CD14-positive monocyte (primary cell): Measurements from ENCODE around the gene OR2S2. TPM values are rescaled to one million over a fixed set of nuclear protein-coding genes. Genes with fewer than 3 reads are reported as not detected.
"Not testable (repeated sequence)": the region's sequence is repeated elsewhere in the genome, so short reads cannot be mapped to it uniquely, and the experiment has no call there.

Experiments
- DNase-seq, 3 donors: peaks; one replicate each; pipeline ENCODE4 v3.0.0-alpha.2; 2011 to 2022
- H2AFZ ChIP-seq: 2 replicates; pipeline ENCODE4 v1.6.0; 2012; ENCODE audit warnings: mild to moderate bottlenecking, low read depth, low read length, inconsistent platforms; ENCODE audit not compliant: insufficient read depth, poor library complexity, severe bottlenecking
- H3K27ac ChIP-seq, 2 donors: 1 replicate in 1 of 2; 2 replicates in 1 of 2; pipeline ENCODE4 v1.5.1; 2012 to 2013; ENCODE audit warnings: low read length in 2 of 2, control low read depth in 1 of 2, inconsistent platforms in 1 of 2, low read depth in 1 of 2, mild to moderate bottlenecking in 1 of 2
- H3K27me3 ChIP-seq, 2 donors: one replicate each; pipeline versions ENCODE4 v1.6.0 to v1.6.1; 2011 to 2013; ENCODE audit warnings: low read length in 2 of 2; ENCODE audit not compliant: control insufficient read depth in 2 of 2, insufficient read depth in 2 of 2
- H3K36me3 ChIP-seq, 2 donors: replicated peaks in 1 of 2; 1 replicate in 1 of 2; 2 replicates in 1 of 2; pipeline versions ENCODE4 v1.5.1 to v1.6.1; 2012 to 2013; ENCODE audit warnings: low read length in 2 of 2, control low read depth in 1 of 2, inconsistent platforms in 1 of 2, mild to moderate bottlenecking in 1 of 2; ENCODE audit not compliant: insufficient read depth in 2 of 2, control insufficient read depth in 1 of 2
- H3K4me1 ChIP-seq, 2 donors: 1 replicate in 1 of 2; 2 replicates in 1 of 2; pipeline versions ENCODE4 v1.5.1 to v1.6.1; 2012 to 2013; ENCODE audit warnings: low read length in 2 of 2, control low read depth in 1 of 2, inconsistent platforms in 1 of 2, mild to moderate bottlenecking in 1 of 2, moderate library complexity in 1 of 2; ENCODE audit not compliant: insufficient read depth in 2 of 2, control insufficient read depth in 1 of 2
- H3K4me2 ChIP-seq: replicated peaks from 2 replicates; pipeline ENCODE3; 2012; ENCODE audit warnings: low read length, moderate library complexity, mild to moderate bottlenecking; ENCODE audit not compliant: poor library complexity, severe bottlenecking; ENCODE audit errors: extremely low read depth
- H3K4me3 ChIP-seq, 3 experiments: fragments of 200-600 bp in 1 of 3; sonication (generic) in 1 of 3; replicated peaks in 1 of 3; 1 replicate in 2 of 3; 2 replicates in 1 of 3; pipeline ENCODE4 v1.5.1; 2011 to 2013; ENCODE audit warnings: low read length in 3 of 3, mild to moderate bottlenecking in 3 of 3, control low read depth in 2 of 3, low read depth in 2 of 3, inconsistent platforms in 1 of 3, moderate library complexity in 1 of 3
- H3K79me2 ChIP-seq: 2 replicates; pipeline ENCODE4 v1.6.0; 2012; ENCODE audit warnings: mild to moderate bottlenecking, control low read depth, inconsistent platforms, low read length, moderate library complexity; ENCODE audit not compliant: insufficient read depth
- H3K9ac ChIP-seq: 2 replicates; pipeline ENCODE4 v1.6.0; 2017; ENCODE audit warnings: low read length, mild to moderate bottlenecking; ENCODE audit not compliant: insufficient read depth, poor library complexity, severe bottlenecking
- H3K9me3 ChIP-seq, 2 donors: replicated peaks in 1 of 2; 1 replicate in 1 of 2; 2 replicates in 1 of 2; pipeline versions ENCODE4 v1.5.1 to v1.6.1; 2012 to 2013; ENCODE audit warnings: low read length in 2 of 2, control low read depth in 1 of 2; ENCODE audit not compliant: control insufficient read depth in 1 of 2, insufficient read depth in 1 of 2
- H4K20me1 ChIP-seq: 2 replicates; pipeline ENCODE4 v1.6.0; 2012; ENCODE audit warnings: mild to moderate bottlenecking, low read length, control low read depth, moderate library complexity; ENCODE audit not compliant: insufficient read depth
- H3K27ac Mint-ChIP-seq, 7 donors: one replicate each; pipeline ENCODE4 v1.8.0; 2020; ENCODE audit warnings: mild to moderate bottlenecking in 7 of 7, mixed read lengths in 7 of 7, moderate library complexity in 6 of 7, inconsistent platforms in 2 of 7
- H3K27me3 Mint-ChIP-seq, 3 donors: one replicate each; pipeline ENCODE4 v1.8.0; 2021 to 2022; ENCODE audit warnings: low read depth in 3 of 3, mild to moderate bottlenecking in 3 of 3, mixed read lengths in 3 of 3, moderate library complexity in 3 of 3, inconsistent platforms in 1 of 3
- H3K36me3 Mint-ChIP-seq, 2 donors: one replicate each; pipeline ENCODE4 v1.8.0; 2020; ENCODE audit warnings: mixed read lengths in 2 of 2, inconsistent platforms in 1 of 2, mild to moderate bottlenecking in 1 of 2
- H3K4me1 Mint-ChIP-seq: one replicate; pipeline ENCODE4 v1.8.0; 2020; ENCODE audit warnings: mild to moderate bottlenecking, mixed read lengths
- H3K4me3 Mint-ChIP-seq, 2 donors: one replicate each; pipeline ENCODE4 v1.8.0; 2020; ENCODE audit warnings: mild to moderate bottlenecking in 2 of 2, mixed read lengths in 2 of 2, moderate library complexity in 1 of 2
- H3K9me3 Mint-ChIP-seq, 7 donors: one replicate each; pipeline ENCODE4 v1.8.0; 2020 to 2022; ENCODE audit warnings: mixed read lengths in 7 of 7, mild to moderate bottlenecking in 6 of 7, moderate library complexity in 6 of 7, inconsistent platforms in 2 of 7
- CTCF ChIP-seq: fragments of 200-600 bp; IDR thresholded peaks from one replicate; pipeline ENCODE4 v1.8.0; 2022; ENCODE audit warnings: antibody characterized with exemption, mild to moderate bottlenecking
- WGBS: methylation state at CpG from one replicate; pipeline ENCODE4 v1.1.5; 2013; ENCODE audit warnings: missing lambda C conversion rate; ENCODE audit not compliant: insufficient coverage; 5-methylcytosine and 5-hydroxymethylcytosine counted together
- intact Hi-C, 2 donors: fragments of 100-400 bp; cut with micrococcal nuclease; formaldehyde crosslinking; loops; one replicate each; pipeline versions ENCODE4 v1.15.0 to v1.15.1; 2023
- polyA plus RNA-seq, 3 donors: library from polyadenylated mRNA; depleted of rRNA in 1 of 3; unstranded in 2 of 3; stranded (reverse) in 1 of 3; fragments of 300-500 nt in 2 of 3; fragments of >200 nt in 1 of 3; fragmentation: Illumina TruSeq in 2 of 3; gene quantifications; 1 replicate in 2 of 3; 2 replicates in 1 of 3; pipeline ENCODE4 v1.2.3, GENCODE V29; 2012 to 2021

The OR2S2 gene
- polyA plus RNA-seq, 3 donors: not detected

GRCh38 chr9:35998333-35998732, 40.4 kb upstream of the OR2S2 start:
- no peak overlapping the region for H3K4me3 ChIP-seq
- intact Hi-C loops: no loop called here
- no peak overlapping the region for H3K27ac ChIP-seq
- no peaks in the 10 kb centered on the region for H4K20me1 ChIP-seq
- H3K4me3 Mint-ChIP-seq: no peak overlapping the region
- H3K27me3 ChIP-seq: peaks cover 2 to 3% of the 10 kb centered on the region in 2 donors
- peaks cover 6 to 14% (median 12%) of the 10 kb centered on the region in 3 donors for H3K27me3 Mint-ChIP-seq
- H3K9me3 Mint-ChIP-seq: peaks cover 5 to 20% (median 15%) of the 10 kb centered on the region in 7 donors
- TF ChIP-seq CTCF: no peak
- no peaks in the 10 kb centered on the region for H3K4me1 Mint-ChIP-seq
- H3K9ac ChIP-seq: no peak overlapping the region
- H3K4me2 ChIP-seq: no peak overlapping the region
- no CpG with 5 or more reads among the region's 1 CpG for WGBS
- no peaks in the 10 kb centered on the region for H3K79me2 ChIP-seq
- H3K27ac Mint-ChIP-seq: no peak overlapping the region
- H2AFZ ChIP-seq: no peak overlapping the region
- no peaks in the 10 kb centered on the region for H3K36me3 Mint-ChIP-seq
- DNase-seq: no peak
- H3K36me3 ChIP-seq: no peaks in the 10 kb centered on the region
- H3K4me1 ChIP-seq: no peaks in the 10 kb centered on the region
- peaks cover 4 to 10% of the 10 kb centered on the region in 2 donors for H3K9me3 ChIP-seq

GRCh38 chr9:35997016-35997415, 39.1 kb upstream of the OR2S2 start:
- H3K4me1 Mint-ChIP-seq, intact Hi-C loops, H3K4me2 ChIP-seq, H3K27ac Mint-ChIP-seq, H3K27ac ChIP-seq, H3K4me3 Mint-ChIP-seq, H3K4me1 ChIP-seq, H2AFZ ChIP-seq, H3K9ac ChIP-seq, H3K27me3 ChIP-seq, H3K4me3 ChIP-seq, H3K36me3 Mint-ChIP-seq, H4K20me1 ChIP-seq, H3K9me3 ChIP-seq, H3K36me3 ChIP-seq, H3K79me2 ChIP-seq, DNase-seq, H3K27me3 Mint-ChIP-seq: not testable (repeated sequence)
- no CpG with 5 or more reads among the region's 4 CpGs for WGBS
- H3K9me3 Mint-ChIP-seq: peaks cover 5 to 20% (median 15%) of the 10 kb centered on the region in 7 donors
